Measurements from ENCODE around the gene ARHGEF19.

DNA sequence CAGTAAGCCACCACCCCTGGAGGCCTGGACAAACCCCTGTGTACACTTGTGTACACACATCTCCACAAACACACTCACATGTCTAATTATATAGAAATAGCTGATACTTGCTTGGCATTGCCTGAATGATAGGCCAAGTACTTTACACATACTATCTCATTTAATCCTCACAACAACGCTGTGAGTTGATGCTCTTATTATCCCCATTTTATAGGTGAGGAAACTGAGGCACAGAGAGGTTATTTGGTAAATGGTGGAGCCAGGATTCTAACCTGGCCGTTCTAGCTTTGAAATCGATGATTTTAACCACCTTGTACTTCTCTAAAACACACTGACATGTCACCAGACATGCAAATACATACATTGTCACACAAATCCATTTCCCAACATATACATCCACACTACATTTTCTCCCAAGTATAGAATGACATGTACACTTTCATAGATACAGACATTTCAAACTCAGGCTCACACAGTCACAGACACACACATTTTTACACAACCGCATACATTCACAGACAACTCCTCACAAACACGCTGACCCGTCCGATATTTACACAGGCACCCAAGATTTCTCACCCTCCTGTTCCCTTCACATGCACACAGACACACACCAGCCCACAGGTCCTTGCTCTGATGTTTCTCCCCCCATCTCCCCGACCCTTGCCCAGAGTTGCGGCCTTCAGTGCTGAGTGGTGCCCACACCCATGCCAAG, 3.2 kb downstream of the ARHGEF19 start:
- no peak for TF ChIP-seq EZH2 (IDR thresholded peaks at IDR 0.05; ENCODE audit: insufficient read depth, poor library complexity, severe bottlenecking)
- TF ChIP-seq EZH2phosphoT487 (IDR thresholded peaks at IDR 0.05; ENCODE audit: insufficient read depth, low read depth), result no peak

Data from GM23248 (cell line).